NCI-H2196 treated with DMSO at 0.1 percent for 48 hours (cell line): ENCODE results near the gene LRRN4CL.
"Not testable (repeated sequence)": the region's sequence is repeated elsewhere in the genome, so short reads cannot be mapped to it uniquely, and the experiment has no call there.

Source experiments
- DNase-seq: peaks from one replicate; lab custom pipeline; 2025; ENCODE audit not compliant: unreplicated experiment; lab: John Stamatoyannopoulos, UW

The LRRN4CL gene

DNA sequence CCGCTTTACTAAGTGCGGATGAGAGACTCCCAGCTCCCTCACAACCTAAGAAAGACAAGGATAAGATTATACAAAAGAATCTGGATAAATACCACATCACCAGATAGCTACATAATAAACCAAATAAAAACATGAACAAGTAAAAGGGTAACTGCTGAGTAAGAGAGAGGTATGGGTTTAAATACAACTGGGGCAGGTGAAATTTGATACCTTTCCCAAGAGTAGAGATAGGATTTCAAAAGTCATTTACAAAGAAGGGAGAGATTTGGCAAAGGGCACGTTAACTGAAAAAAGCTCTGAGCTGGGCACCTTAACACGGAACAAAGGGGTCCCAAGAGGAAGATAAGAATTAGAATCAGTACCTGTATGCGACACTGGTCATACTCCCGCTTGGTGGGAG lies 12.2 kb downstream of the LRRN4CL start:
- no peak for DNase-seq

DNA sequence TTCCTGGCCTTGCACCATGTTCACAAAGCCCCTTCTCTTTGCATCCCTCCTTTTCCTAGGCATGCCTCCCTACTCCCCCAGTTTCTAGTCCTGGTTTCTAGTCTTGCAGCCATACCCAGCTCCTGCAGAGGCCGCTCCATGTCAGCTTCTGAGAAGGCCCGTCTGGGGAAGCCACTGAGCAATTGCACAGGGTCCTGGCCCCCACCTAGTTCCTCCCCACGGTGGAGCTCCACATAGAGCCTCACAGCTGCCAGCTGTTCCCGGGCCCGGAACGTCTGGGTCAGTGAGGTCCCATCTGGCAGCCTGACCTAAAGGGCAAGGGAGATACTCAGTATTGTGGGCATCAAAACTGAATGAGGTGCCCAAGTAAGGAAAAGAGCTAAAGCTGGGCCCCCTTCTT lies 12.6 kb downstream of the LRRN4CL start:
- DNase-seq: no peak

DNA sequence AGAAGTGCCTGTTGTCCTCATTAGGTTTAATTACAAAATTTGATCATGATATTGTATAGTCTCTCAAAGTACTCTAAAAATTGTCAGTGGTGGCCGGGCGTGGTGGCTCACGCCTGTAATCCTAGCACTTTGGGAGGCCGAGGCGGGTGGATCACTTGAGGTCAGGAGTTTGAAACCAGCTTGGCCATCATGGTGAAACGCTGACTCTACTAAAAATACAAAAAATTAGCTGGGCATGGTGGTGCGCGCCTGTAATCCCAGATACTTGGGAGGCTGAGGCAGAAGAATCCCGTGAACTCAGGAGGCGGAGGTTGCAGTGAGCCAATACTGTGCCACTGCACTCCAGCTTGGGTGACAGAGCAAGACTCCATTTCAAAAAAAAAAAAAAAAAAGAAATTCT lies 13.9 kb downstream of the LRRN4CL start:
- DNase-seq: not testable (repeated sequence)

DNA sequence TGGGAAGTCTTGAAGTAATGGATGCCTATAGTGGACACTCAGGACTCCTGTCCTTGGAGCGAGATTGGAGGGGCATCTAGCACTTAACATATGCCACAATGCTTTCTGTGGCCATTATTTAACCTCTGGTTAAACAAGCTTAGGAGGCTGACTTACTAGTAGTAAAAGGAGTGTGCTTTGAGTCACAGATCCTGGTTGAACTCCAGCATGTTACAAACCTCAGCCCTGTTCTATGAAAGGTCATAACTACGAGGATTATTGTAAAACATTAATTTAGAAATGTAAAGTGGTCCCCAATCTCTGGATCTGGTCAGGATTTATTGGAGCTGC lies 16.2 kb downstream of the LRRN4CL start:
- no peak for DNase-seq

DNA sequence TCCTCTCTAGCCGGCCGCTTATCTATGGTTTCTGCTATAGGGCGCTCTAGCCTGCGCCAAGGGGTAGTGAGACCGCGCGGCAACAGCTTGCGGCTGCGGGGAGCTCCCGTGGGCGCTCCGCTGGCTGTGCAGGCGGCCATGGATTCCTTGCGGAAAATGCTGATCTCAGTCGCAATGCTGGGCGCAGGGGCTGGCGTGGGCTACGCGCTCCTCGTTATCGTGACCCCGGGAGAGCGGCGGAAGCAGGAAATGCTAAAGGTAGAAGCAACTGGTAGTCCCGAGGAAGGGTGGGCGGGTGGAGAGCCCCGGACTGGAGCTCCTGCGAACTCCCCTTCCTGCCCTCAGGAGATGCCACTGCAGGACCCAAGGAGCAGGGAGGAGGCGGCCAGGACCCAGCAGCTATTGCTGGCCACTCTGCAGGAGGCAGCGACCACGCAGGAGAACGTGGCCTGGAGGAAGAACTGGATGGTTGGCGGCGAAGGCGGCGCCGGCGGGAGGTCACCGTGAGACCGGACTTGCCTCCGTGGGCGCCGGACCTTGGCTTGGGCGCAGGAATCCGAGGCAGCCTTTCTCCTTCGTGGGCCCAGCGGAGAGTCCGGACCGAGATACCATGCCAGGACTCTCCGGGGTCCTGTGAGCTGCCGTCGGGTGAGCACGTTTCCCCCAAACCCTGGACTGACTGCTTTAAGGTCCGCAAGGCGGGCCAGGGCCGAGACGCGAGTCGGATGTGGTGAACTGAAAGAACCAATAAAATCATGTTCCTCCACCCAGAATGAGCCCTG lies 17.5 kb downstream of the LRRN4CL start, which contains the start of the genes LBHD1 and UQCC3:
LBHD1 (minus strand) TSS at position 660 of the 782 bp plus-strand sequence. CDS start 2,236 bp downstream, outside the sequence.
UQCC3 (plus strand) TSS at position 66 of the 782 bp plus-strand sequence; CDS start at position 139, 73 bp downstream.
- DNase-seq: peak; percentile 72

DNA sequence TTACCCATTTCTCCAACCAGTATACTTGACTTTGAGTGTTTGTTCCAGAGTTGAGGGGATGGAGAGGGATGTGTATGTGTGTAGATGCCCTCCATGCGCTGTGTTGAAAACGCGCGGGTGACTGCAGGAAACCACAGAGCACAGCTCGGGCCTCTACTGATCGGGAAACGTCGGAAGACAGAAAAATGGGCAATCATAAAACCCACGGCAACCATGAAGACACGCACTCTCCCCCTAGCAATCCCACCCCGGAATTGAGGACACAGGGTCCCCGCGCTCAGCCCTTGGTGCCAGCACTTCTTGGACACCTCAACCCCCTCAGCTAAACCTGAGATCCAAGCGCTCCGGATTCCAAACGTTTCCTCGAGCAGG lies 18.1 kb downstream of the LRRN4CL start:
- DNase-seq: no peak

DNA sequence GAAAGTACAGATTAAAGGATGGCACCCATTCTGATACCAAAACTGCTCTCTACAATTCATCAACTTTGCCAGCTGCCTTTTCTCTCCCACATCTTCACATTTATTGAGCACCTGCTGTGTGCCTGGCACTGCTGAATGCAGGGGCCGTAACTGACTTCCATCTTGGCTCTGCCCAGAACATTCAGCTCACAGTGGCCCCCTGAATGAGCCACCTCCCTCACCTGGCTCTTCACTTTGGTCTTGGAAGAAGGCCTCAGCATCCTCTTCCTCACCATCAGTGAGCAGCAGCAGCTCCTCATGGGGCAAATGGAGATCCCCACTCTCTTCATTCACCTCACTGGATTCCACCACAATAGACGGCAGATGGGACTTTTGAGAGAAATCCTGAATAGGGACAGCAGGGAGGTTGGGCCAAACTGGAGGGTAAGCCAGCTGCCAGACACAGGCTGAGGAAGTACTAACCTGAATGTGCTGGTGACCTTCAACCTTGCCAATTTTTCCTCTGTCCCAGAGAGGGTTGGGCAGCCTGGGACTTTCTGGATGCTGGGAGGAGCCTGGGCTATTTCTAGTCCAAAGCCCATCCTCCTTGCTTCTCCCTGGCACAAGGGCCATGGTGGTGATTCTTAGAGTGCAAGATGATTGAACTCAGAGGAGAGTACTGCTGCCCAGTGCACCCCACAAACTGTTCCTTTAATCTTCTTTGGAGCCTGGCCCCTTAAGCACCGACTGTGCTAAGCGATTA lies 19.7 kb downstream of the LRRN4CL start:
- DNase-seq: no peak

DNA sequence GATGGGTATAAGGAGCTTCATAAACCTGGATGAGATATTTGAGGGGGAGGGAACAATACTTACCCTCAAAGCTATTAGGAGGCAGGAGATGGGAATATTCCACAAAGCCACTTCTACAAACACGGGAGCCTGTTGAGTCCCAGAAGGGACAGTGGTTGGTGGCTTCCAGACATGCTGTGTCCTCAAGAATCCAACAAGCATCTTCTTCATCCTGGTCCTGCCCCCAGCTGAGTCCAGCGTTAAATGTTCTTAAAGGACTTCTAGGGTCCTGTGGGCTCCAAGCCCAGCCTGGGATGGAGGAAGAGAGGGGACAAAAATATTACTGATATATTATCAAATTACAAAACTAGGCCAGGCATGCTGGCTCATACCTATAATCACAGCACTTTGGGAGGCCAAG lies 21.9 kb downstream of the LRRN4CL start:
- no peak for DNase-seq

DNA sequence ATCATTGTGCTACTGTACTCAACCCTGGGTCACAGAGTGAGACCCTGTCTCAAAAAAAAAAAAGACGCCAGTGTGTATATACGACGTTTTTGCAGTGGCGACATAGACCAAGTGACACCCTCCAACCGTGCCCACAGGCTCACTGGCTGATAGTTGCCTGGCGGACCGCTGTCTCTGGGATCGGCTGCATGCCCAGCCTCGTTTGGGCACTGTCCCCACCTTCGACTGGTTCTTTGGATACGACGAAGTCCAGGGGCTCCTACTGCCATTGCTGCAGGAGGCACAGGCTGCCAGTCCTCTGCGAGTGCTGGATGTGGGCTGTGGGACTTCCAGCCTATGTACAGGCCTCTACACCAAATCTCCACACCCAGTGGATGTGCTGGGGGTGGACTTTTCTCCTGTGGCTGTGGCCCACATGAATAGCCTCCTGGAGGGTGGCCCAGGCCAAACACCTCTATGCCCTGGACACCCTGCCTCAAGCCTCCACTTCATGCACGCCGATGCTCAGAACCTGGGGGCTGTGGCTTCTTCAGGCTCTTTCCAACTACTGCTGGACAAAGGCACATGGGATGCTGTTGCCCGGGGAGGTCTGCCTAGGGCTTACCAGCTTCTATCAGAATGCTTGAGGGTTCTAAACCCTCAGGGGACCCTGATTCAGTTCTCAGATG lies 22.9 kb downstream of the LRRN4CL start:
- DNase-seq: no peak

DNA sequence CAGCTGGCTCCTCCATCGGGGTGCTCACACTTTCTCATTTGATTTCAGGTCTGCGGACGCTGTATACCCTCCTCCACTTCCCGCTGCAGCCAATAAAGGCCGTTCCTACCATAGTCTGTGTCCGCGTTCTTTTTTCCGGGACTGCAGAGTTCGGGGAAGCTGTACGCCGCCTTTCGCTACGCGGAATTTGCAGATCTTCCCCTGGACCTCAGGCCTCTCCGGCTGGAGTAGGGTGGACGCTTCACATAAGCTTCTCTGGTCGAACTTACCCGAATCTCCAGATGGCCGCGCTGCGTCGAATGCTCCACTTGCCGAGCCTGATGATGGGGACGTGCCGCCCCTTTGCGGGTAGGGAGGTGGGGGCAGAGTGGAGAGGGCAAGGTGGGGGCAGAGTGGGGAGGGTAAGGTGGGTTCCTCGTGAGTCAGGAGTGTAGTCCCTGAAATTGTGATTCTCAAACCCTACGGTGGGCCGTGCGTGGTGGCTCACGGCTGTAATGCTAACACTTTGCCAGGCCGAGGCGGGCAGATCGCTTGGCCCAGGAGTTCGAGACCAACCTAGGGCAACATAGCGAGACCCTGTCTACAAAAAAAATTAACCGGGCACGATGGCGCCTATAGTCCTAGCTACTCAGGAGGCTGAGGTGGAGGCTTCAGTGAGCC lies 23.6 kb downstream of the LRRN4CL start:
- no peak for DNase-seq

DNA sequence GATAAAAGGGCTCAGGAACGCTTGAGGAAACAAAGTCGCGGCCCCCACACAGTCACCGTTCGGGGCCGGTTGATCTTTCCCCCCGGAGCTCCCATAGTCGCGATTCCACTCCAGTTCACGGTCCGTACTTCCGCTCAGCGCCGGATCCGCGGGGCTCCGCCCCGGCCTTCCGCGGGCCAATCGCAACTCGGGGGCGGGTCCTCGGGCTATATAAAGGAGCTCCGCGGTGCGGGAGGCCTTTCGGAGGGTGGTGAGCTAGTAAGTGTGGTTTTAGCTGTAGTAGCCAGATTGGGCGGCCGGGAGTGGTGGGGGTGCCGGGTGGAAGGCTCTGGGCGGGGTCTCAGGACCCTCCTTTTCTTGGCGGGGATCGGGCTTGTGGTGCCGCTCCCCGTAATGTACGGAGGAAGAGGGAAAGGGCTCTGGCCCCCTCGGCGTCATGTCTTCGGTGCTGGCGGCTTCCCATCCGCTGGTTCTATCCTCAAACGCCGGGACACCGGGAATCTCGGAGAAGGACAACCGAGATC lies 24.2 kb downstream of the LRRN4CL start, which contains the start of the genes C11orf98 and CSKMT:
C11orf98 (minus strand) TSS at position 136 of the 524 bp plus-strand sequence; CDS start at position 95, 41 bp downstream.
CSKMT (plus strand) TSS at position 238 of the 524 bp plus-strand sequence. CDS start 568 bp downstream, outside the sequence.
- peak; percentile 78 for DNase-seq

DNA sequence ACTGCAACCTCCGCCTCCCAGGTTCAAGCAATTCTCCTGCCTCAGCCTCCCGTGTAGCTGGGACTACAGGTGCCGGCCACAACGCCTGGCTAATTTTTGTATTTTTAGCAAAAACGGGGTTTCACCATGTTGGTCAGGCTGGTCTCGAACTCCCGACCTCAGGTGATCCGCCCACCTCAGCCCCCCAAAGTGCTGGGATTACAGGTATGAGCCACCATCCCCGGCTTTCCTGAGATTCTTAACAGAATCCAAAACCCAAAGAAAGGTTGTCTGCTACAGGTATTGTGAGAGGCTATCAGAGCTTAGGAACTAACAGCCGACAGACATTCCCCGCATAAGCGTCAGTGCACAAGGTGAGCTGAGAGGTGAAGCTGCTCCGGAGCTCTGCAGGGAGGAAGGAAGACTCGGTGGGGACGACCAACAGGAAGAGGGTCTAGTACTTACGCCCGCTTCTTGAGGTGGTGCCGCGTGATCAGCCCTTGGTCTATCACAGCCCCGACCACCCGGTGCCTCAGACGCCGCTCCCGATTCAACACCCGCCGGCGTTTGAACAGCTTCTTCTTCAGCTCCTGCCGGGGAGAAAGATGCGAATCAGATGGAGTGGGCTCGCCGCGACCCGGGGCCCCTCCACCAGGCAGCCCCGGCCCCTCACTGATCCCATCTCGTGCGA lies 24.8 kb downstream of the LRRN4CL start:
- no peak for DNase-seq

DNA sequence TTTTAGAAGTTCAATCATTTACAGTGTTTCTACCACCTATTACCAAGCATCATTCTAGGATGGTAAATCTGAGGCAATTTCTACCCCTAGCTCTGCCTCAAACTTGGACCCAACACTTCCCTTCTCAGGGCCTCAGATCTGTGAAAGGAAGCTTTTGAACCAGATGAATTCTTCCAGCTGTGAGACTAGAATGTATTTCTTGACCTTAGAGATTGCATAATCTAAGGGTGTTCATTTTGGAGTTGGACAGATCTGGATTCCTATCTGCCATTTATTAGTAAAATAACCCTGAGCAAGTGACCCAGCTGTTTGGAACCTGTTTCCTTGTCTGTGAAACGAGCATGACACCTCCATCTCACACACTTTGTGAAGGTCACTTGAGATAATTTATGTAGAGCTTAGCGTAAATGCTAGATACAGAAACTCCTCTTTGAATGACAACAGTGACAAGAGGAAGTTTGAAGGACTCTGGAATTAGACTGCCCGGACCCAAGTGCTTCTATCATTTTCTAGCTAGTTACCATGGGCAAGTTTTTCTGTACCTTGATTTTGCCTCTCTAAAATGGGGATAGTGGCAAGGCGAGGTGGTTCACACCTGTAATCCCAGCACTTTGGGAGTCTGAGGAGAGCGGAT lies 32.4 kb downstream of the LRRN4CL start:
- DNase-seq: no peak

DNA sequence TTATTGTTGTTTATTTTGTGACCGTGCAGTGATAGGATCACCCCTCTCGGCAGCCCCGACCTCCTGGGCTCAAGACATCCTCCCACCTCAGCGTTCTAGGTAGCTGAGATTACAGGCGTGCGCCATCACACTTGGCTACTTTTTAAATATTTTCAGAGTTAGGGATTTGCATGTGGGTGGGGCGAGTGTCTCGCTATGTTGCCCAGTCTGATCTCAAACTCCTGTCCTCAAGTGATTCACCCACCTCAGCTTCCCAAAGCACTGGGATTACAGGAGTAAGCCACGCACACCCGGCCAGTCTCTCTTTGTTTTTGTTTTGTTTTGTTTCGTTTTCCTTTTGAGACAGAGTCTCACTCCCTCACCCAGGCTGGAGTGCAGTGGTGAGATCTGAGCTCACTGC lies 35.0 kb downstream of the LRRN4CL start:
- no peak for DNase-seq

DNA sequence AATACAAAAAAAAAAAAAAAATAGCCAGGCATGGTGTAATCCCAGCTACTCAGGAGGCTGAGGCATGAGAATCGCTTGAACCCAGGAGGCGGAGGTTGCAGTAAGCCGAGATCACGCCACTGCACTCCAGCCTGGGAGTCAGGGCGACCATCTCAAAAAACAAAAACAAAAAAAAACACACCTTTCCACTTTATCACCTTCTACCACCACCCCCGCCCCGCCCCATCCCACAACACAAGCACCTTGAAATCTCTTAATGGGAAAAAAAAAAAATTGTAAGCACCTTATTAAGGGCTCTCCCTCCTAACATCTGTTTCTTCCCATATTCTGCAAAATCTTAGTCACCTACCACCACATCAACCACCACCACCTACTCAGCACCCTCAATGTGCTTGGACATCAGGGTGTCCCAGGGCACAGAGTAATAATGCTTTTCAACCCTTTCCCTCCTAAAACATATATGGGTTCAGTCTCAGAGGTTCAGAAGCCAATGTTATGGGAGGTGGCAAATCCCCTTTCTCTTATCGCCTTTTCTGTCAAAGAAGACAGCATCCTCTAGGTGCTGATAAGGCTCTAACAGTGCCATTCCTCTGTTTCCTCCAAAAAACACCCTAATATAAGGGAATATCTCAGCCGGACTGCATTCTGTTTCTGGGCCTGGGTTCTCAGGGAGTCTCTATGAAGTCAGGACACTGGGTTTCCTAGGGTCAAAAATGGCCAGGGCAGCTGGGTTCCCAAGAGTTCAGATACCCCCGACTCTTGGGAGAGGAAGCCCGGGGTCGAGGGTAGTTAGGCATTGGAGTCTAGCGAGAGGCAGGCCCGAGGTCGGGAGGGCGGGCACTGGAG lies 36.9 kb downstream of the LRRN4CL start:
- no peak for DNase-seq

DNA sequence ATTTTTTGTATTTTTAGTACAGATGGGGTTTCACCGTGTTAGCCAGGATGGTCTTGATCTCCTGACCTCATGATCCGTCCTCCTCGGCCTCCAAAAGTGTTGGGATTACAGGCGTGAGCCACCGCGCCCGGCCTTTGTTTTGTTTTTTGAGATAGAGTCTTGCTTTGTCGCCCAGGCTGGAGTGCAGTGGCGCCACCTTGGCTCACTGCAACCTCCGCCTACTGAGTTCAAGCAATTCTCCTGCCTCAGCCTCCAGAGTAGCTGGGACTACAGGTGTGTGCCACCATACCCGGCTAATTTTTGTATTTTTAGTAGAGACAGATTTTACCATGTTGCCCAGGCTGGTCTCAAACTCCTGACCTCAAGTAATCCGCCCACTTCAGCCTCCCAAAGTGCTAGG lies 39.0 kb downstream of the LRRN4CL start:
- DNase-seq: not testable (repeated sequence)

DNA sequence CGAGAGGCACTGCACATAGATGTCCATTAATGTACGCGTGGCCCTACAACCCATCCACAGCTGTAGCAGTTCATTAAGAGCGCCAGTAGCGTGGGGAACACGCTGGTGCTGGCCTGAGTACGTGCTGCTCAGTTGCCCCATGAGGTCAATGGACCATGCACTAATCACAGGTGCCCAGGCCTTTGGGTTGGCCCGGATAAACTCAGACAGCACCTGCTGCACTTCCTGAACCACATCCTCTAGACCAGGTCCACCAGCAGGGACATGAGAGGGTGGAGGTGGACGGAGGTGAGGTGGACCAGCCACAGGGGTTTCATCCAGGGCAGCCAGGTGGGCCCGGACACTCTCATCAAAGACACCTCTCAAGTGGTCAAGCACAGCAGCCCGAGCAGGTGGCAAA lies 39.8 kb downstream of the LRRN4CL start:
- DNase-seq: no peak

DNA sequence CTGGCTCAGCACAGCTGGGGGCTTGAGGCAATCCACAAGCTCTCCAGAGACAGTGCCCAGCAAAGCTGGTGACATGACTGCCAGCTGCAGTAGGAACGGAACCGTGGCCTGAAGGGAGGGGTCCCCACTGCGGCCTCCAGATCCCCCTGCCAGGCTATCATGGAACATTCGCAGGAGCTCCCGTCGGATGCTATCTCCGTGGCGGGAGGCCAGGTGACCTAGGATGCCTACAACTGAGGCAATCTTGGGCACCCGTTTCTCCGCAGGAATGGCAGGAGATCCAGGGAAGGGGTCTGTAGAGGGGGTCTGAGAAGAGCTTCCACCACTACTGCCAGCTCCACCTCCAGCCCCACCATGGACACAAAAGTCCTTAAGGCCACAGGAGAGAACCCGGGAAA lies 40.4 kb downstream of the LRRN4CL start:
- no peak for DNase-seq
